ENCODE measurements around the gene SELPLG. TPM values are rescaled to one million over a fixed set of nuclear protein-coding genes. Genes with fewer than 3 reads are reported as not detected.

SELPLG gene
- total RNA-seq, 1 donor from 2014 or later = 0.34 TPM

DNA sequence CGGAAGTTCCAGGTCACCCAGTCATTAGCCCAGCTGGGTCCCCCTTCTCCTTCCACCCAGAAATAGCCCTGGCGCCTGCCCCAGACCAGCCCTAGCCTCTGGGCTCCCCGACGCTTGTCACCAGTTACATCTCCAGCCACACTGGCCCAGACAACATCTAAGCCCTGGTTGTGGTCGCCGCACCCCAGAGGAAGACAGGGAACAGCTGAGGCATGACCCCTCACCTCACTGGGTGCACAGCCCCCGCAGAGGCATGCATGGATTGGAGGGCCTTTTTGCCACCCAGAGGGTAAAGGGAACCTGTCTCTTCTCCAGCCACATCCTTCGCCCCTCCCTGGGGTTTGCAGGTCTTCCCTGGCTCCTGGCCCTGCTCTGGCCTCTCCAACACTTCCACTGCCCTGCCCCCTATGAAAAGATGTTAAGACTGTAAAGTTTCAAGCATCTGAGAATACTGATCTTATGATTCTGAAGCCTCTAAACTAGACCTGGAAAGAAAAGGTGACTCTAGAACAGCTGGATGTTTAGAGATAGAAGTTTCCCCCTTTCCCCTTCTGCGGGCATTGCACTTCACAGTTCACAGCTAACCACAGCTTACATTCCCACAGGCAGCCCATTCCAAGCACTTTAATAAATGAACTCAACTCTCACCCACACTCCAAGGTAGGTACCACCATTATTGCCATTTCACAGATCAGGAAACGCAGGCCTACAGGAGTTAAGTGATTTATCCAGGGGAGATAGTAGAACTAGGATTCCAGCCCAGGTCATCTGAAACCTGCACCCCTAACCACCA is 50.5 kb downstream of the SELPLG start:
- H3K4me1 Mint-ChIP-seq (ENCODE audit: low read depth, unreplicated experiment) = peaks cover 19% of the 10 kb centered on the region
- peaks cover 4% of the 10 kb centered on the region for H3K27me3 Mint-ChIP-seq (ENCODE audit: unreplicated experiment)
- H3K9me3 Mint-ChIP-seq (ENCODE audit: unreplicated experiment) = peaks cover 8% of the 10 kb centered on the region
- no peak for DNase-seq
- H3K27ac Mint-ChIP-seq (ENCODE audit: unreplicated experiment) = no peak overlapping the region
- H3K4me3 Mint-ChIP-seq (ENCODE audit: unreplicated experiment) = no peak overlapping the region
- H3K36me3 Mint-ChIP-seq (ENCODE audit: unreplicated experiment) = no peaks in the 10 kb centered on the region
- TF ChIP-seq, protein P1, sequence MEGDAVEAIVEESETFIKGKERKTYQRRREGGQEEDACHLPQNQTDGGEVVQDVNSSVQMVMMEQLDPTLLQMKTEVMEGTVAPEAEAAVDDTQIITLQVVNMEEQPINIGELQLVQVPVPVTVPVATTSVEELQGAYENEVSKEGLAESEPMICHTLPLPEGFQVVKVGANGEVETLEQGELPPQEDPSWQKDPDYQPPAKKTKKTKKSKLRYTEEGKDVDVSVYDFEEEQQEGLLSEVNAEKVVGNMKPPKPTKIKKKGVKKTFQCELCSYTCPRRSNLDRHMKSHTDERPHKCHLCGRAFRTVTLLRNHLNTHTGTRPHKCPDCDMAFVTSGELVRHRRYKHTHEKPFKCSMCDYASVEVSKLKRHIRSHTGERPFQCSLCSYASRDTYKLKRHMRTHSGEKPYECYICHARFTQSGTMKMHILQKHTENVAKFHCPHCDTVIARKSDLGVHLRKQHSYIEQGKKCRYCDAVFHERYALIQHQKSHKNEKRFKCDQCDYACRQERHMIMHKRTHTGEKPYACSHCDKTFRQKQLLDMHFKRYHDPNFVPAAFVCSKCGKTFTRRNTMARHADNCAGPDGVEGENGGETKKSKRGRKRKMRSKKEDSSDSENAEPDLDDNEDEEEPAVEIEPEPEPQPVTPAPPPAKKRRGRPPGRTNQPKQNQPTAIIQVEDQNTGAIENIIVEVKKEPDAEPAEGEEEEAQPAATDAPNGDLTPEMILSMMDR (IDR thresholded peaks at IDR 0.05; ENCODE audit: partially characterized antibody, unreplicated experiment) = no peak

DNA sequence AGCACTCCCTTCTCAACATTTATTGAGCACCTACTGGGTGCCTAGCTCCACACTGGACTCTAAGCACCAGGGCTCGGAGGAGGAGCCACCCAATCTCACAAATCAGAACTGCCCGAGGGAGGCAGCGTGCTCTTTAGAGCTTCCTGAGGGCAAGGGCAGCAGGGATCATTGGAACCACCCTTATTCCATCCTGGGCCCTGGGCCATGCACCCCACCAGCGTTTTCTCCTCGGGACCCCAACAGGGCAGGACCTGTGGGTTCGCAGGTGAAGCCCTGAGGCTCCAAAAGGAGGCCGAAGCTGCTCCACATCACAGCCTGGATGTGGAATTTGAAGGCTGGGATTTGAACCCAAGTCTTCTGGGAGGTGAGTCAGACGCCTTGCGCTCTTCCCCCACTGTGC is 51.2 kb downstream of the SELPLG start:
- H3K27me3 Mint-ChIP-seq (ENCODE audit: unreplicated experiment) = peaks cover 5% of the 10 kb centered on the region
- peaks cover 8% of the 10 kb centered on the region for H3K9me3 Mint-ChIP-seq (ENCODE audit: unreplicated experiment)
- no peak overlapping the region for H3K27ac Mint-ChIP-seq (ENCODE audit: unreplicated experiment)
- TF ChIP-seq, protein P1 (IDR thresholded peaks at IDR 0.05; ENCODE audit: partially characterized antibody, unreplicated experiment) = no peak
- H3K4me3 Mint-ChIP-seq (ENCODE audit: unreplicated experiment) = no peak overlapping the region
- peaks cover 12% of the 10 kb centered on the region for H3K4me1 Mint-ChIP-seq (ENCODE audit: low read depth, unreplicated experiment)
- H3K36me3 Mint-ChIP-seq (ENCODE audit: unreplicated experiment) = no peaks in the 10 kb centered on the region
- no peak for DNase-seq

DNA sequence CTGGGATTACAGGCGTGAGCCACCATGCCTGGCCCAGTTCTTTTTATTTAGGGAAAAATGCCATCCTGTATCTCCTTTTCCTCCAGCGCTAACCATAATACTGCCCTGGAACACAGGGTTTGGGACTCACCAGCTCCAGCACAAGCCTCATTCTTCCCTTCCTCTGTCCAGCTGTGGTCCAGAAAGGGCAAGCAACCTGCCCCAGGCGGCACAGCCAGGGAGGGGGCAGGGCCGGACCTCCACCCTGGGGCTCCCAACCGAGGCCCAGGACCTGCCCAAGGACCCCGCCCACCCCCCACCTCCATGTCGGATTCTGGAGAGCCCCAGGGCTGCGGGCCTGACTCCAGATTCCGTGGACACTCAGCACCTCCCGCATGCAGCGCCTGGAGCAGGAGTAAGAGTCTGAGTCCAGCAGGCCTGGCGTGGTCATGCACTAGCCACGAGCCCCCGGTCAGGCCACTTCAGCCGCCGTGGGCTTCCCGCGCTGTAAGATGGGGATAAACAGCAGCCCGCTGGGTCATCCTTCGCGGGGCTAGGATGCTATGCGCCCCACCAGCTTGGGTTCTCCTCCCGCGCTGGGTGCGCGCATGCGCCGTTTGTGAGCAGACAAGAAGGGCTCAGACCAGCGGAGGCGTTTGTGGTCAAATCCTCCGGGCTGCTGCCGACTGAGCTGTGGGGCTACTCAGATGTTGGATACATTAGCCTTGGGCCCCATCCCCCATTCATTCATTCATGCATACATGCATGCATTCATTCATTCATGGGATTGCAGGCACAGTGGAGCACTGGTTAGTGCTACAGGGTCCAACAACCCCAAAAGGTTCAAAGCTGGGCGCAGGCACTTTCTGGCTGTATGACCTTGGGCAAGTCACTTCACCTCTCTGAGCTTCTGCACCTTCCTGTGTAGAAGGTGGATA is 52.1 kb downstream of the SELPLG start:
- Mint-ChIP-seq H3K27ac (ENCODE audit: unreplicated experiment) (no peak overlapping the region), H3K4me1 (ENCODE audit: low read depth, unreplicated experiment) (peaks cover 12% of the 10 kb centered on the region), H3K27me3 (ENCODE audit: unreplicated experiment) (peaks cover 6% of the 10 kb centered on the region), H3K4me3 (ENCODE audit: unreplicated experiment) (no peak overlapping the region), H3K36me3 (ENCODE audit: unreplicated experiment) (no peaks in the 10 kb centered on the region), H3K9me3 (ENCODE audit: unreplicated experiment) (peaks cover 6% of the 10 kb centered on the region)
- DNase-seq = no peak
- TF ChIP-seq, protein P1 (IDR thresholded peaks at IDR 0.05; ENCODE audit: partially characterized antibody, unreplicated experiment) = no peak

DNA sequence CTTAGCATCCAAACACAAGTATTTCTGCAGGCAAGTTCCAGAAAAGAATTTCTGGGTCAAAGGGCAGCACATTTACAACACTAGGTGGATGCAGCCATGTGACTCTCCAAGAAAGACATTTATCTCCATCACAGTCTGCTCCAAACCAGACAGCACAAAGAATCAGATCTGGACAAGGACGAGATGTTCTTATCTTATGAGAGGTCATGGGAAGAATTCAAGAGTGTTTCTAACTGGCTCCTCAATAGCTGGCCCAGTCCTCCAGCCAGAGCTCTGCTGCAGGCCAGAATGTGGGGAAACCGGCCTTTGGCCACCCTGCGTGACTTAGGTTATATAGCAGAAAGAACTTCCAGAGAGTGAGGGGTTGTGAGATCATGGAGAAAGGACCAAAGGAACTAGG is 53.2 kb downstream of the SELPLG start:
- TF ChIP-seq, protein P1 (IDR thresholded peaks at IDR 0.05; ENCODE audit: partially characterized antibody, unreplicated experiment) = no peak
- Mint-ChIP-seq H3K27me3 (ENCODE audit: unreplicated experiment) (peaks cover 8% of the 10 kb centered on the region), H3K27ac (ENCODE audit: unreplicated experiment) (no peak overlapping the region), H3K36me3 (ENCODE audit: unreplicated experiment) (no peaks in the 10 kb centered on the region), H3K4me3 (ENCODE audit: unreplicated experiment) (no peak overlapping the region), H3K9me3 (ENCODE audit: unreplicated experiment) (peaks cover 6% of the 10 kb centered on the region), H3K4me1 (ENCODE audit: low read depth, unreplicated experiment) (peaks cover 12% of the 10 kb centered on the region)
- no peak for DNase-seq
